HepG2 (cell line): ENCODE measurements around the gene SCAANT1. TPM values are rescaled to one million over a fixed set of nuclear protein-coding genes. Genes with fewer than 3 reads are reported as not detected.
A peak's percentile ranks its signal among the peaks of the same experiment; 100 is the strongest.

Source experiments
- ATAD3A ChIP-seq: sonication (generic); formaldehyde crosslinking; IDR thresholded peaks from 2 replicates; pipeline ENCODE4 v1.4.0; 2020; ENCODE audit warnings: missing genetic modification reagents
- CEBPG ChIP-seq: IDR thresholded peaks from 2 replicates; pipeline ENCODE4 v1.6.1; 2016
- FOXA3 ChIP-seq: IDR thresholded peaks from 2 replicates; pipeline ENCODE4 v1.6.1; 2016; ENCODE audit warnings: missing genetic modification reagents, missing compliant biosample characterization
- GATAD2A ChIP-seq: IDR thresholded peaks from 2 replicates; pipeline ENCODE4 v1.6.1; 2016
- GZF1 ChIP-seq: sonication (generic); formaldehyde crosslinking; IDR thresholded peaks from 2 replicates; pipeline ENCODE4 v1.5.1; 2020; ENCODE audit warnings: mild to moderate bottlenecking, missing genetic modification reagents
- MIXL1 ChIP-seq: IDR thresholded peaks from 2 replicates; pipeline ENCODE4 v1.6.1; 2016
- NFRKB ChIP-seq: fragments of 450-650 bp; IDR thresholded peaks from 2 replicates; pipeline ENCODE4 v1.6.1; 2017
- RFXANK ChIP-seq: IDR thresholded peaks from 2 replicates; pipeline ENCODE4 v1.6.1; 2016
- SOX6 ChIP-seq, 2 experiments: fragments of 450-650 bp in 1 of 2; sonication (generic) in 1 of 2; formaldehyde crosslinking in 1 of 2; IDR thresholded peaks; 2 replicates each; pipeline versions ENCODE4 v1.4.0 to v1.6.1; 2017 to 2020; ENCODE audit warnings: antibody characterized with exemption in 1 of 2, mild to moderate bottlenecking in 1 of 2, missing genetic modification reagents in 1 of 2
- TBX2 ChIP-seq: sonication (generic); formaldehyde crosslinking; IDR thresholded peaks from 2 replicates; pipeline ENCODE4 v1.5.0; 2020; ENCODE audit warnings: missing genetic modification reagents, mild to moderate bottlenecking, borderline replicate concordance
- ZNF24 ChIP-seq: fragments of 450-650 bp; IDR thresholded peaks from 2 replicates; pipeline ENCODE4 v1.6.1; 2017; ENCODE audit warnings: antibody characterized with exemption, mild to moderate bottlenecking
- ZNF264 ChIP-seq: sonication (generic); formaldehyde crosslinking; IDR thresholded peaks from 2 replicates; pipeline ENCODE4 v1.4.0; 2020; ENCODE audit warnings: missing genetic modification reagents
- ZNF274 ChIP-seq: sonication (generic); formaldehyde crosslinking; IDR thresholded peaks from 2 replicates; pipeline ENCODE4 v1.5.1; 2020; ENCODE audit warnings: mild to moderate bottlenecking, missing genetic modification reagents
- ZSCAN20 ChIP-seq: sonication (generic); formaldehyde crosslinking; IDR thresholded peaks from 2 replicates; pipeline ENCODE4 v1.4.0; 2020; ENCODE audit warnings: missing genetic modification reagents, mild to moderate bottlenecking, borderline replicate concordance
- polyA plus RNA-seq, 8 experiments: library from polyadenylated mRNA; depleted of rRNA in 3 of 8; stranded (reverse) in 7 of 8; unstranded in 1 of 8; fragments of >200 nt; fragmentation: Illumina TruSeq in 4 of 8; extraction: Trizol in 4 of 8; gene quantifications; 2 replicates each; pipeline versions ENCODE4 v1.2.1 to v1.2.3, GENCODE V29; 2011 to 2016; ENCODE audit warnings: low read depth in 4 of 8, missing spikeins in 1 of 8, mixed read lengths in 1 of 8; ENCODE audit not compliant: insufficient read depth in 1 of 8
- total RNA-seq, 5 experiments: library from RNA; depleted of rRNA; stranded (reverse); fragments of >200 nt; fragmentation: Illumina TruSeq; extraction: Trizol; gene quantifications; 2 replicates each; pipeline ENCODE4 v1.2.3, GENCODE V29; 2016; ENCODE audit warnings: low read depth in 1 of 5
- TF ChIP-seq, protein P1 (sequence below): fragments of 450-650 bp; IDR thresholded peaks from 2 replicates; pipeline ENCODE4 v1.6.1; 2016
- TF ChIP-seq, protein P2 (sequence below): sonication (generic); formaldehyde crosslinking; IDR thresholded peaks from 2 replicates; pipeline ENCODE4 v1.5.0; 2020; ENCODE audit warnings: mild to moderate bottlenecking, missing genetic modification reagents
- TF ChIP-seq, protein P3 (sequence below): sonication (generic); formaldehyde crosslinking; IDR thresholded peaks from 2 replicates; pipeline ENCODE4 v1.5.0; 2020; ENCODE audit warnings: mild to moderate bottlenecking, missing genetic modification reagents
- TF ChIP-seq, protein P4 (sequence below): IDR thresholded peaks from 2 replicates; pipeline ENCODE4 v1.6.1; 2016; ENCODE audit warnings: low read depth
- TF ChIP-seq, protein P5 (sequence below): sonication (generic); formaldehyde crosslinking; IDR thresholded peaks from 2 replicates; pipeline ENCODE4 v1.9.0; 2022; ENCODE audit warnings: low read depth, missing genetic modification reagents
- TF ChIP-seq, protein P6 (sequence below): sonication (generic); formaldehyde crosslinking; IDR thresholded peaks from 2 replicates; pipeline ENCODE4 v1.5.0; 2020; ENCODE audit warnings: mild to moderate bottlenecking, missing genetic modification reagents, moderate library complexity

Gene SCAANT1
- total and polyA plus RNA-seq, 2 of the 13 experiments (the other 11 are each of a cell fraction or from before 2014, with no cell fraction given): not detected

DNA sequence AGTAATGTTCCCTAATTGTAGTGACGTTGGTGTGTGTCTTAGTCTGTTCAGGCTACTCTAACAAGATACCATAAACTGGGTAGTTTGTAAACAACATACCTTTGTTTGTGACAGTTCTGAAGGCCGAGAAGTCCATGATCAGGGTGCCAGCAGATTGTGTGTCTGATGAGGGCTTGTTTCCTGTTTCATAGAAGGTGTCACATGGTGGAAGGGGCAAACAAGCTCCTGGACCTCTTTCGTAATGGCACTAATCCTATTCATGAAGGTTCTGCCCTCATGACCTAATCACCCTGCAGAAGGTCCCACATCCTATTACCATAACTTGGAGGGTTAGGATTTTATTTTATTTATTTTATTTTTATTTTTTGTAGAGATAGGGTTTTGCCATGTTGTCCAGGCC is 37.4 kb downstream of the SCAANT1 start (continued):
- TF ChIP-seq NFRKB (no peak), GATAD2A (0 out of 2 replicates have a peak, but pooled peaks have one; percentile 17), RFXANK (CRISPR knock-in tag) (no peak), ZNF264 (CRISPR knock-in tag) (peak; percentile 96), ZNF274 (CRISPR knock-in tag) (no peak), ZNF24 (no peak), ATAD3A (CRISPR knock-in tag) (no peak), CEBPG (CRISPR knock-in tag) (peak; percentile 51), MIXL1 (0 out of 2 replicates have a peak, but pooled peaks have one; percentile 14), SOX6 (IDR thresholded peaks at IDR 0.05) (no peak), SOX6 (CRISPR knock-in tag; IDR thresholded peaks at IDR 0.05) (peak; percentile 27; the same call in 1 of the 2 replicates), ZSCAN20 (CRISPR knock-in tag) (no peak), GZF1 (CRISPR knock-in tag) (no peak), FOXA3 (0 out of 2 replicates have a peak, but pooled peaks have one; percentile 27), TBX2 (CRISPR knock-in tag) (no peak; the same call in 1 of the 2 replicates)
- TF ChIP-seq, protein P1, sequence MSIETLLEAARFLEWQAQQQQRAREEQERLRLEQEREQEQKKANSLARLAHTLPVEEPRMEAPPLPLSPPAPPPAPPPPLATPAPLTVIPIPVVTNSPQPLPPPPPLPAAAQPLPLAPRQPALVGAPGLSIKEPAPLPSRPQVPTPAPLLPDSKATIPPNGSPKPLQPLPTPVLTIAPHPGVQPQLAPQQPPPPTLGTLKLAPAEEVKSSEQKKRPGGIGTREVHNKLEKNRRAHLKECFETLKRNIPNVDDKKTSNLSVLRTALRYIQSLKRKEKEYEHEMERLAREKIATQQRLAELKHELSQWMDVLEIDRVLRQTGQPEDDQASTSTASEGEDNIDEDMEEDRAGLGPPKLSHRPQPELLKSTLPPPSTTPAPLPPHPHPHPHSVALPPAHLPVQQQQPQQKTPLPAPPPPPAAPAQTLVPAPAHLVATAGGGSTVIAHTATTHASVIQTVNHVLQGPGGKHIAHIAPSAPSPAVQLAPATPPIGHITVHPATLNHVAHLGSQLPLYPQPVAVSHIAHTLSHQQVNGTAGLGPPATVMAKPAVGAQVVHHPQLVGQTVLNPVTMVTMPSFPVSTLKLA: no peak
- TF ChIP-seq, protein P2, sequence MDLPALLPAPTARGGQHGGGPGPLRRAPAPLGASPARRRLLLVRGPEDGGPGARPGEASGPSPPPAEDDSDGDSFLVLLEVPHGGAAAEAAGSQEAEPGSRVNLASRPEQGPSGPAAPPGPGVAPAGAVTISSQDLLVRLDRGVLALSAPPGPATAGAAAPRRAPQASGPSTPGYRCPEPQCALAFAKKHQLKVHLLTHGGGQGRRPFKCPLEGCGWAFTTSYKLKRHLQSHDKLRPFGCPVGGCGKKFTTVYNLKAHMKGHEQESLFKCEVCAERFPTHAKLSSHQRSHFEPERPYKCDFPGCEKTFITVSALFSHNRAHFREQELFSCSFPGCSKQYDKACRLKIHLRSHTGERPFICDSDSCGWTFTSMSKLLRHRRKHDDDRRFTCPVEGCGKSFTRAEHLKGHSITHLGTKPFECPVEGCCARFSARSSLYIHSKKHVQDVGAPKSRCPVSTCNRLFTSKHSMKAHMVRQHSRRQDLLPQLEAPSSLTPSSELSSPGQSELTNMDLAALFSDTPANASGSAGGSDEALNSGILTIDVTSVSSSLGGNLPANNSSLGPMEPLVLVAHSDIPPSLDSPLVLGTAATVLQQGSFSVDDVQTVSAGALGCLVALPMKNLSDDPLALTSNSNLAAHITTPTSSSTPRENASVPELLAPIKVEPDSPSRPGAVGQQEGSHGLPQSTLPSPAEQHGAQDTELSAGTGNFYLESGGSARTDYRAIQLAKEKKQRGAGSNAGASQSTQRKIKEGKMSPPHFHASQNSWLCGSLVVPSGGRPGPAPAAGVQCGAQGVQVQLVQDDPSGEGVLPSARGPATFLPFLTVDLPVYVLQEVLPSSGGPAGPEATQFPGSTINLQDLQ (CRISPR knock-in tag): no peak
- TF ChIP-seq, protein P3, sequence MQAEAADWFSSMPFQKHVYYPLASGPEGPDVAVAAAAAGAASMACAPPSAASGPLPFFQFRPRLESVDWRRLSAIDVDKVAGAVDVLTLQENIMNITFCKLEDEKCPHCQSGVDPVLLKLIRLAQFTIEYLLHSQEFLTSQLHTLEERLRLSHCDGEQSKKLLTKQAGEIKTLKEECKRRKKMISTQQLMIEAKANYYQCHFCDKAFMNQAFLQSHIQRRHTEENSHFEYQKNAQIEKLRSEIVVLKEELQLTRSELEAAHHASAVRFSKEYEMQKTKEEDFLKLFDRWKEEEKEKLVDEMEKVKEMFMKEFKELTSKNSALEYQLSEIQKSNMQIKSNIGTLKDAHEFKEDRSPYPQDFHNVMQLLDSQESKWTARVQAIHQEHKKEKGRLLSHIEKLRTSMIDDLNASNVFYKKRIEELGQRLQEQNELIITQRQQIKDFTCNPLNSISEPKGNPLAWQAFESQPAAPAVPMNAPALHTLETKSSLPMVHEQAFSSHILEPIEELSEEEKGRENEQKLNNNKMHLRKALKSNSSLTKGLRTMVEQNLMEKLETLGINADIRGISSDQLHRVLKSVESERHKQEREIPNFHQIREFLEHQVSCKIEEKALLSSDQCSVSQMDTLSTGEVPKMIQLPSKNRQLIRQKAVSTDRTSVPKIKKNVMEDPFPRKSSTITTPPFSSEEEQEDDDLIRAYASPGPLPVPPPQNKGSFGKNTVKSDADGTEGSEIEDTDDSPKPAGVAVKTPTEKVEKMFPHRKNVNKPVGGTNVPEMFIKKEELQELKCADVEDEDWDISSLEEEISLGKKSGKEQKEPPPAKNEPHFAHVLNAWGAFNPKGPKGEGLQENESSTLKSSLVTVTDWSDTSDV (CRISPR knock-in tag): no peak
- TF ChIP-seq, protein P4, sequence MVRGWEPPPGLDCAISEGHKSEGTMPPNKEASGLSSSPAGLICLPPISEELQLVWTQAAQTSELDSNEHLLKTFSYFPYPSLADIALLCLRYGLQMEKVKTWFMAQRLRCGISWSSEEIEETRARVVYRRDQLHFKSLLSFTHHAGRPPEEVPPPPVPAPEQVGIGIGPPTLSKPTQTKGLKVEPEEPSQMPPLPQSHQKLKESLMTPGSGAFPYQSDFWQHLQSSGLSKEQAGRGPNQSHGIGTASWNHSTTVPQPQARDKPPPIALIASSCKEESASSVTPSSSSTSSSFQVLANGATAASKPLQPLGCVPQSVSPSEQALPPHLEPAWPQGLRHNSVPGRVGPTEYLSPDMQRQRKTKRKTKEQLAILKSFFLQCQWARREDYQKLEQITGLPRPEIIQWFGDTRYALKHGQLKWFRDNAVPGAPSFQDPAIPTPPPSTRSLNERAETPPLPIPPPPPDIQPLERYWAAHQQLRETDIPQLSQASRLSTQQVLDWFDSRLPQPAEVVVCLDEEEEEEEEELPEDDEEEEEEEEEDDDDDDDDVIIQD: peak; percentile 41; the same call in 1 of the 2 replicates
- TF ChIP-seq, protein P5, sequence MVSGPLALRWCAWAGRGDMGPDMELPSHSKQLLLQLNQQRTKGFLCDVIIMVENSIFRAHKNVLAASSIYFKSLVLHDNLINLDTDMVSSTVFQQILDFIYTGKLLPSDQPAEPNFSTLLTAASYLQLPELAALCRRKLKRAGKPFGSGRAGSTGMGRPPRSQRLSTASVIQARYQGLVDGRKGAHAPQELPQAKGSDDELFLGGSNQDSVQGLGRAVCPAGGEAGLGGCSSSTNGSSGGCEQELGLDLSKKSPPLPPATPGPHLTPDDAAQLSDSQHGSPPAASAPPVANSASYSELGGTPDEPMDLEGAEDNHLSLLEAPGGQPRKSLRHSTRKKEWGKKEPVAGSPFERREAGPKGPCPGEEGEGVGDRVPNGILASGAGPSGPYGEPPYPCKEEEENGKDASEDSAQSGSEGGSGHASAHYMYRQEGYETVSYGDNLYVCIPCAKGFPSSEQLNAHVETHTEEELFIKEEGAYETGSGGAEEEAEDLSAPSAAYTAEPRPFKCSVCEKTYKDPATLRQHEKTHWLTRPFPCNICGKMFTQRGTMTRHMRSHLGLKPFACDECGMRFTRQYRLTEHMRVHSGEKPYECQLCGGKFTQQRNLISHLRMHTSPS (CRISPR knock-in tag): no peak
- TF ChIP-seq, protein P6, sequence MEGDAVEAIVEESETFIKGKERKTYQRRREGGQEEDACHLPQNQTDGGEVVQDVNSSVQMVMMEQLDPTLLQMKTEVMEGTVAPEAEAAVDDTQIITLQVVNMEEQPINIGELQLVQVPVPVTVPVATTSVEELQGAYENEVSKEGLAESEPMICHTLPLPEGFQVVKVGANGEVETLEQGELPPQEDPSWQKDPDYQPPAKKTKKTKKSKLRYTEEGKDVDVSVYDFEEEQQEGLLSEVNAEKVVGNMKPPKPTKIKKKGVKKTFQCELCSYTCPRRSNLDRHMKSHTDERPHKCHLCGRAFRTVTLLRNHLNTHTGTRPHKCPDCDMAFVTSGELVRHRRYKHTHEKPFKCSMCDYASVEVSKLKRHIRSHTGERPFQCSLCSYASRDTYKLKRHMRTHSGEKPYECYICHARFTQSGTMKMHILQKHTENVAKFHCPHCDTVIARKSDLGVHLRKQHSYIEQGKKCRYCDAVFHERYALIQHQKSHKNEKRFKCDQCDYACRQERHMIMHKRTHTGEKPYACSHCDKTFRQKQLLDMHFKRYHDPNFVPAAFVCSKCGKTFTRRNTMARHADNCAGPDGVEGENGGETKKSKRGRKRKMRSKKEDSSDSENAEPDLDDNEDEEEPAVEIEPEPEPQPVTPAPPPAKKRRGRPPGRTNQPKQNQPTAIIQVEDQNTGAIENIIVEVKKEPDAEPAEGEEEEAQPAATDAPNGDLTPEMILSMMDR (CRISPR knock-in tag): no peak
